OCI-LY1 (cell line): Measurements from ENCODE around the gene HAUS7.

ENCODE experiments used
- H2AFZ ChIP-seq: fragments of 200-600 bp; sonication (generic), shearing (Covaris generic); 2 replicates; pipeline ENCODE4 v1.6.0; 2014; ENCODE audit warnings: antibody characterized with exemption, mild to moderate bottlenecking, low read length
- H3F3A ChIP-seq: fragments of 200-600 bp; sonication (generic), shearing (Covaris generic); 2 replicates; pipeline ENCODE4 v1.6.0; 2014; ENCODE audit warnings: mild to moderate bottlenecking, antibody characterized with exemption, low read length, moderate library complexity; ENCODE audit not compliant: insufficient read depth
- H3K27ac ChIP-seq: fragments of 200-600 bp; sonication (generic); 2 replicates; pipeline ENCODE4 v1.5.1; 2014; ENCODE audit warnings: low read length, mixed run types, mild to moderate bottlenecking, low read depth; ENCODE audit not compliant: poor library complexity, severe bottlenecking
- H3K27me3 ChIP-seq: fragments of 200-600 bp; sonication (generic); 2 replicates; pipeline ENCODE4 v1.6.0; 2014; ENCODE audit warnings: antibody characterized with exemption, mild to moderate bottlenecking, low read length, moderate library complexity; ENCODE audit not compliant: insufficient read depth
- H3K36me3 ChIP-seq: fragments of 200-600 bp; sonication (generic); 2 replicates; pipeline ENCODE4 v1.6.1; 2014; ENCODE audit warnings: mild to moderate bottlenecking, antibody characterized with exemption, low read length, moderate library complexity, mixed read lengths; ENCODE audit not compliant: insufficient read depth
- H3K4me1 ChIP-seq: fragments of 200-600 bp; sonication (generic); 2 replicates; pipeline ENCODE4 v1.5.1; 2014; ENCODE audit warnings: mild to moderate bottlenecking, low read length, moderate library complexity; ENCODE audit not compliant: insufficient read depth, severe bottlenecking
- H3K4me2 ChIP-seq: fragments of 200-600 bp; sonication (generic), shearing (Covaris generic); 2 replicates; pipeline ENCODE4 v1.6.1; 2014; ENCODE audit warnings: low read length
- H3K4me3 ChIP-seq: fragments of 200-600 bp; sonication (generic); 2 replicates; pipeline ENCODE4 v1.5.1; 2014; ENCODE audit warnings: low read length, low read depth, mild to moderate bottlenecking, mixed read lengths; ENCODE audit not compliant: poor library complexity, severe bottlenecking
- H3K79me2 ChIP-seq: fragments of 200-600 bp; shearing (Covaris generic); 2 replicates; pipeline ENCODE4 v1.6.1; 2016; ENCODE audit warnings: mixed run types, low read length, mixed read lengths; ENCODE audit not compliant: insufficient read depth
- H3K9ac ChIP-seq: fragments of 200-600 bp; sonication (generic), shearing (Covaris generic); 2 replicates; pipeline ENCODE4 v1.6.1; 2014; ENCODE audit warnings: mild to moderate bottlenecking, low read length, mixed read lengths
- H3K9me2 ChIP-seq: fragments of 200-600 bp; sonication (generic), shearing (Covaris generic); 2 replicates; pipeline ENCODE4 v1.6.1; 2014; ENCODE audit warnings: low read depth, mild to moderate bottlenecking, low read length, mixed read lengths
- H3K9me3 ChIP-seq: fragments of 200-600 bp; shearing (Covaris generic); 2 replicates; pipeline ENCODE4 v1.6.1; 2014; ENCODE audit warnings: low read length, mixed read lengths
- H4K20me1 ChIP-seq: fragments of 200-600 bp; sonication (generic), shearing (Covaris generic); 2 replicates; pipeline ENCODE4 v1.6.0; 2016; ENCODE audit warnings: mild to moderate bottlenecking, low read length; ENCODE audit not compliant: insufficient read depth
- CTCF ChIP-seq: fragments of 200-600 bp; sonication (generic), shearing (Covaris generic); IDR thresholded peaks from 2 replicates; pipeline ENCODE4 v1.5.1; 2017; ENCODE audit warnings: mild to moderate bottlenecking, antibody characterized with exemption, low read length, moderate library complexity, mixed read lengths
- EZH2 ChIP-seq: fragments of 200-600 bp; sonication (generic), shearing (Covaris generic); IDR thresholded peaks from 2 replicates; pipeline ENCODE4 v1.8.0; 2017; ENCODE audit warnings: borderline replicate concordance, mixed run types, mild to moderate bottlenecking, antibody characterized with exemption, low read length, moderate library complexity, mixed read lengths

Gene HAUS7

GRCh38 chrX:153450114-153450948, 20.0 kb downstream of the HAUS7 start:
- Histone ChIP-seq H4K20me1 (no peaks in the 10 kb centered on the region), H3K27me3 (no peaks in the 10 kb centered on the region), H3K4me1 (no peaks in the 10 kb centered on the region), H2AFZ (no peak overlapping the region), H3K9me2 (no peaks in the 10 kb centered on the region), H3K4me2 (no peak overlapping the region), H3K9me3 (no peaks in the 10 kb centered on the region), H3F3A (no peaks in the 10 kb centered on the region), H3K27ac (no peak overlapping the region), H3K36me3 (no peaks in the 10 kb centered on the region; the same call in 1 of the 2 replicates), H3K79me2 (no peaks in the 10 kb centered on the region), H3K4me3 (no peak overlapping the region), H3K9ac (no peak overlapping the region)
- TF ChIP-seq EZH2, result no peak
- TF ChIP-seq CTCF, result no peak

- Histone ChIP-seq H3K9ac (no peak overlapping the region), H2AFZ (no peak overlapping the region), H3K4me1 (no peaks in the 10 kb centered on the region), H3K9me3 (no peaks in the 10 kb centered on the region), H3K79me2 (no peaks in the 10 kb centered on the region), H3K4me3 (no peak overlapping the region), H3F3A (no peaks in the 10 kb centered on the region), H3K27me3 (no peaks in the 10 kb centered on the region), H3K36me3 (no peaks in the 10 kb centered on the region; the same call in 1 of the 2 replicates), H3K4me2 (no peak overlapping the region), H3K27ac (no peak overlapping the region), H4K20me1 (no peaks in the 10 kb centered on the region), H3K9me2 (no peaks in the 10 kb centered on the region)
- TF ChIP-seq CTCF, result no peak
- TF ChIP-seq EZH2, result no peak
These were observed 20.8 kb downstream of the HAUS7 start for GRCh38 chrX:153449368-153450113.

- Histone ChIP-seq H3F3A (no peaks in the 10 kb centered on the region), H3K79me2 (no peaks in the 10 kb centered on the region), H3K27ac (no peak overlapping the region), H4K20me1 (no peaks in the 10 kb centered on the region), H3K9me3 (no peaks in the 10 kb centered on the region), H3K9me2 (no peaks in the 10 kb centered on the region), H3K9ac (no peak overlapping the region), H3K4me1 (no peaks in the 10 kb centered on the region), H3K4me3 (no peak overlapping the region), H3K4me2 (no peak overlapping the region), H2AFZ (no peak overlapping the region), H3K36me3 (no peaks in the 10 kb centered on the region; the same call in 1 of the 2 replicates), H3K27me3 (no peaks in the 10 kb centered on the region)
- TF ChIP-seq CTCF (no peak), EZH2 (no peak)
These were observed 21.6 kb downstream of the HAUS7 start for GRCh38 chrX:153448556-153449367.
